ENCODE results near the gene TPP2. TPM values are rescaled to one million over a fixed set of nuclear protein-coding genes. Genes with fewer than 3 reads are reported as not detected.

TPP2 gene
- total RNA-seq, 2 donors from 2014 or later: 41.7 to 49.9 TPM

- no peak for ATAC-seq (ENCODE audit: insufficient number of reproducible peaks, low FRiP score, low read depth)
- Histone ChIP-seq H3K4me1 (ENCODE audit: control insufficient read depth in 1 of 2, low read depth in 2 of 2) (no peaks in the 10 kb centered on the region), H3K4me3 (no peak overlapping the region), H3K9me3 (no peaks in the 10 kb centered on the region), H3K36me3 (no peaks in the 10 kb centered on the region), H3K27me3 (replicated peaks; ENCODE audit: insufficient read depth) (peaks cover 4% of the 10 kb centered on the region), H3K27ac (no peak overlapping the region)
- TF ChIP-seq, protein P1, sequence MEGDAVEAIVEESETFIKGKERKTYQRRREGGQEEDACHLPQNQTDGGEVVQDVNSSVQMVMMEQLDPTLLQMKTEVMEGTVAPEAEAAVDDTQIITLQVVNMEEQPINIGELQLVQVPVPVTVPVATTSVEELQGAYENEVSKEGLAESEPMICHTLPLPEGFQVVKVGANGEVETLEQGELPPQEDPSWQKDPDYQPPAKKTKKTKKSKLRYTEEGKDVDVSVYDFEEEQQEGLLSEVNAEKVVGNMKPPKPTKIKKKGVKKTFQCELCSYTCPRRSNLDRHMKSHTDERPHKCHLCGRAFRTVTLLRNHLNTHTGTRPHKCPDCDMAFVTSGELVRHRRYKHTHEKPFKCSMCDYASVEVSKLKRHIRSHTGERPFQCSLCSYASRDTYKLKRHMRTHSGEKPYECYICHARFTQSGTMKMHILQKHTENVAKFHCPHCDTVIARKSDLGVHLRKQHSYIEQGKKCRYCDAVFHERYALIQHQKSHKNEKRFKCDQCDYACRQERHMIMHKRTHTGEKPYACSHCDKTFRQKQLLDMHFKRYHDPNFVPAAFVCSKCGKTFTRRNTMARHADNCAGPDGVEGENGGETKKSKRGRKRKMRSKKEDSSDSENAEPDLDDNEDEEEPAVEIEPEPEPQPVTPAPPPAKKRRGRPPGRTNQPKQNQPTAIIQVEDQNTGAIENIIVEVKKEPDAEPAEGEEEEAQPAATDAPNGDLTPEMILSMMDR (IDR thresholded peaks at IDR 0.05): no peak
- no peak for DNase-seq (ENCODE audit: low spot score)
Observed at GRCh38 chr13:102567857-102568256, 28.9 kb upstream of the TPP2 start.

- TF ChIP-seq, protein P1 (IDR thresholded peaks at IDR 0.05): no peak
- Histone ChIP-seq H3K27me3 (replicated peaks; ENCODE audit: insufficient read depth) (peaks cover 4% of the 10 kb centered on the region), H3K27ac (no peak overlapping the region), H3K36me3 (no peaks in the 10 kb centered on the region), H3K9me3 (no peaks in the 10 kb centered on the region), H3K4me3 (no peak overlapping the region), H3K4me1 (ENCODE audit: control insufficient read depth in 1 of 2, low read depth in 2 of 2) (no peaks in the 10 kb centered on the region)
- DNase-seq (ENCODE audit: low spot score): no peak
- ATAC-seq (ENCODE audit: insufficient number of reproducible peaks, low FRiP score, low read depth): no peak
Observed at GRCh38 chr13:102569488-102569887, 27.3 kb upstream of the TPP2 start.

GRCh38 chr13:102571075-102571474, 25.7 kb upstream of the TPP2 start:
- Histone ChIP-seq H3K4me1 (ENCODE audit: control insufficient read depth in 1 of 2, low read depth in 2 of 2) (no peaks in the 10 kb centered on the region), H3K4me3 (no peak overlapping the region), H3K27ac (no peak overlapping the region), H3K9me3 (no peaks in the 10 kb centered on the region), H3K27me3 (replicated peaks; ENCODE audit: insufficient read depth) (no peaks in the 10 kb centered on the region), H3K36me3 (no peaks in the 10 kb centered on the region)
- TF ChIP-seq, protein P1 (IDR thresholded peaks at IDR 0.05): no peak
- DNase-seq (ENCODE audit: low spot score) (no peak), ATAC-seq (ENCODE audit: insufficient number of reproducible peaks, low FRiP score, low read depth) (no peak)

DNA sequence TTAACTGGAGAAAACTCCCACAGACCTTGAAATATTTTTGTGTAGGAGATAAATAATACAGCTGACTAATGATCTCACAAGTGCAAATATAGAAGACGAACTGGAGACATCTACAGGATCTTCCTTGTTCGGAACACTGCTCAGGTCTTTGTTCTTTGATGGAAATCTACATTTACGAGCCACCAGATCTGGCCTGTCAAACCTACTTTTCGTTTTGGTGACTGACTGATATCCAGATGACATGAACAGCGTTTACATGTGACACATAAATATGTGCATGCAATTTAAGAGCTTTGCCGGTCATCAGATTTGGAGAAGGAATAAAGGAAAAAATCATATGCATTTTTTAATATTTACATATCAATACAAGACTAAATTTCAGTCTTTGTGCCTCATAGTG, 24.5 kb upstream of the TPP2 start:
- Histone ChIP-seq H3K4me3 (no peak overlapping the region), H3K27ac (no peak overlapping the region), H3K27me3 (replicated peaks; ENCODE audit: insufficient read depth) (no peaks in the 10 kb centered on the region), H3K4me1 (ENCODE audit: control insufficient read depth in 1 of 2, low read depth in 2 of 2) (no peaks in the 10 kb centered on the region), H3K36me3 (no peaks in the 10 kb centered on the region), H3K9me3 (no peaks in the 10 kb centered on the region)
- no peak for ATAC-seq (ENCODE audit: insufficient number of reproducible peaks, low FRiP score, low read depth)
- no peak for DNase-seq (ENCODE audit: low spot score)
- TF ChIP-seq, protein P1 (IDR thresholded peaks at IDR 0.05): no peak

DNA sequence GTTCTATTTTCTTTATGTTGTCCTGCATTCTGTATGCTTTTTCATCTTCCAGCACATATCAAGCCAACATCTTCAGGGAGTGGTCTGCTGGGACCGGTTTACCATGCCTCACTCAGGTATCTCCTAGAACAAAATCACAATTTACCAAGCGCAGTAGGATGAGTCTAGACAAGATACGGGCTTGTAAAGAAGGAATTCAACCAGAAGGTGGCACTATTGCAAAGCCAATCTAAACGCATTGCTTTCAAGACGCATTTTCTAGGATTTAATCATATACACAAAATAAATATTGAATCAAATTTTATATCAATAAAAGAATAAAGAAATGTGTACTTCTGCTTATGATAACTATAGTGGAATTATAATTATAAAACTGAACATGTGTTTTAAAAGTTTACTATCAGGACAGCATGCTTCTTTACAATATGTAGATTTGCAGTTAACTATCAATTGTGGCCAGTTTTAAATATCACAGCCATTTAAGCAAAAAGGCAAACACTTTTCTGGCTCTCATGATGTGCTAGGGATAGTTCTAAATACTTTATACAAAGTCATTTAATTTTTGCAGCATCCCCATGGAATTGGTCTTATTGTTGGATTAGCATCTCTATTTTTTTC, 16.1 kb upstream of the TPP2 start:
- Histone ChIP-seq H3K36me3 (no peaks in the 10 kb centered on the region), H3K4me1 (ENCODE audit: control insufficient read depth in 1 of 2, low read depth in 2 of 2) (no peaks in the 10 kb centered on the region), H3K4me3 (no peak overlapping the region), H3K27me3 (replicated peaks; ENCODE audit: insufficient read depth) (no peaks in the 10 kb centered on the region), H3K27ac (no peak overlapping the region), H3K9me3 (no peaks in the 10 kb centered on the region)
- TF ChIP-seq, protein P1 (IDR thresholded peaks at IDR 0.05): peak; percentile 62
- no peak for DNase-seq (ENCODE audit: low spot score)
- no peak for ATAC-seq (ENCODE audit: insufficient number of reproducible peaks, low FRiP score, low read depth)

Data from thoracic aorta (tissue), 2 donors.